T-cell (primary cell): ENCODE results near the gene TMEM132C. TPM values are rescaled to one million over a fixed set of nuclear protein-coding genes. Genes with fewer than 3 reads are reported as not detected.

Source experiments
- ATAC-seq, 4 experiments: fragments of 200-7000 bp in 3 of 4; fragments of 150-1000 bp in 1 of 4; cut with Tn5 transposase; replicated peaks in 1 of 4; 1 replicate in 3 of 4; 2 replicates in 1 of 4; pipeline ENCODE4 v1.10.0; 2021; ENCODE audit warnings: moderate library complexity in 3 of 4, mild to moderate bottlenecking in 2 of 4, moderate number of reproducible peaks in 1 of 4
- CTCF ChIA-PET, 2 donors: fragments of 300-600 bp; sonication (Branson Sonifier 250); formaldehyde crosslinking; loops; one replicate each; lab custom pipeline; 2022; ENCODE audit warnings: antibody characterized with exemption in 2 of 2; lab: Charles Lee
- POLR2A ChIA-PET, 2 donors: fragments of 300-600 bp; sonication (Branson Sonifier 250); formaldehyde crosslinking; loops; one replicate each; lab custom pipeline; 2022; ENCODE audit warnings: antibody characterized with exemption in 2 of 2; lab: Charles Lee
- DNase-seq, 35 experiments: peaks; one replicate each; pipeline versions ENCODE4 v3.0.0 to v3.0.0-alpha.2; 2013 to 2023
- H3K27ac ChIP-seq: one replicate; pipeline ENCODE4 v1.5.1; 2013; ENCODE audit warnings: low read length
- H3K27me3 ChIP-seq, 2 experiments: replicated peaks in 1 of 2; 1 replicate in 1 of 2; 2 replicates in 1 of 2; pipeline versions ENCODE4 v1.6.1 to v1.7.0; 2013; ENCODE audit warnings: low read length in 1 of 2, mixed read lengths in 1 of 2; ENCODE audit not compliant: control insufficient read depth in 2 of 2, insufficient read depth in 2 of 2; ENCODE audit errors: extremely low read depth in 1 of 2
- H3K36me3 ChIP-seq, 2 donors: 1 replicate in 1 of 2; 2 replicates in 1 of 2; pipeline versions ENCODE4 v1.6.1 to v1.7.0; 2013; ENCODE audit warnings: low read length in 1 of 2; ENCODE audit not compliant: control insufficient read depth in 2 of 2, insufficient read depth in 1 of 2; ENCODE audit errors: extremely low read depth in 1 of 2
- H3K4me1 ChIP-seq, 2 experiments: 1 replicate in 1 of 2; 2 replicates in 1 of 2; pipeline versions ENCODE4 v1.6.1 to v1.7.0; 2013; ENCODE audit warnings: low read length in 2 of 2, mixed read lengths in 1 of 2; ENCODE audit not compliant: insufficient read depth in 2 of 2, control insufficient read depth in 1 of 2; ENCODE audit errors: extremely low read depth in 1 of 2
- H3K4me3 ChIP-seq, 2 donors: 1 replicate in 1 of 2; 2 replicates in 1 of 2; pipeline versions ENCODE4 v1.5.1 to v1.7.0; 2013; ENCODE audit warnings: mild to moderate bottlenecking in 2 of 2, low read length in 1 of 2, moderate library complexity in 1 of 2; ENCODE audit not compliant: control insufficient read depth in 1 of 2; ENCODE audit errors: extremely low read depth in 1 of 2
- H3K9me3 ChIP-seq: 2 replicates; pipeline ENCODE4 v1.7.0; 2013
- H3K27ac Mint-ChIP-seq, 2 donors: one replicate each; pipeline ENCODE4 v1.8.0; 2020 to 2021; ENCODE audit warnings: mild to moderate bottlenecking in 2 of 2, mixed read lengths in 2 of 2
- H3K27me3 Mint-ChIP-seq, 2 donors: one replicate each; pipeline ENCODE4 v1.8.0; 2021 to 2022; ENCODE audit warnings: mixed read lengths in 2 of 2
- H3K36me3 Mint-ChIP-seq: one replicate; pipeline ENCODE4 v1.8.0; 2021; ENCODE audit warnings: mixed read lengths
- H3K4me1 Mint-ChIP-seq, 3 donors: one replicate each; pipeline ENCODE4 v1.8.0; 2020 to 2022; ENCODE audit warnings: mixed read lengths in 3 of 3, mild to moderate bottlenecking in 1 of 3
- H3K4me3 Mint-ChIP-seq, 3 donors: one replicate each; pipeline ENCODE4 v1.8.0; 2020 to 2022; ENCODE audit warnings: mild to moderate bottlenecking in 3 of 3, mixed read lengths in 3 of 3, moderate library complexity in 3 of 3
- H3K9me3 Mint-ChIP-seq, 3 donors: one replicate each; pipeline ENCODE4 v1.8.0; 2020 to 2022; ENCODE audit warnings: mixed read lengths in 3 of 3
- WGBS: methylation state at CpG from one replicate; pipeline ENCODE4 v1.1.5; 2013; ENCODE audit warnings: missing lambda C conversion rate; ENCODE audit not compliant: insufficient coverage; 5-methylcytosine and 5-hydroxymethylcytosine counted together
- total RNA-seq, 35 experiments: library from RNA in 6 of 35; stranded (reverse) in 6 of 35; fragments of 120-200 nt in 1 of 35; gene quantifications; one replicate each; pipeline versions ENCODE4 v1.2.1 to v1.2.4 and lab custom pipeline; 2013 to 2026

Gene TMEM132C
- total RNA-seq, 5 donors from 2014 or later (not counting 1 experiment from before 2014, with no cell fraction given) = 0.07 TPM; not detected in 4

- H3K36me3 ChIP-seq = no peaks in the 10 kb centered on the region
- WGBS = 80% methylated on average over 4 of the region's 8 CpGs
- peak overlapping the region; percentile 7 for H3K27ac ChIP-seq
- no peaks in the 10 kb centered on the region for H3K9me3 ChIP-seq
- Mint-ChIP-seq H3K27me3 (no peaks in the 10 kb centered on the region), H3K27ac (no peak overlapping the region), H3K9me3 (peaks cover 7 to 12% (median 8%) of the 10 kb centered on the region in 3 donors), H3K4me3 (no peak overlapping the region), H3K36me3 (no peaks in the 10 kb centered on the region), H3K4me1 (peaks cover 0 to 2% (median 2%) of the 10 kb centered on the region in 3 donors)
- no peak overlapping the region for H3K4me3 ChIP-seq
- DNase-seq (no peak), ATAC-seq (no peak)
- H3K4me1 ChIP-seq = peaks cover 0 to 18% of the 10 kb centered on the region in 2 experiments
- peaks cover 0 to 3% of the 10 kb centered on the region in 2 experiments for H3K27me3 ChIP-seq
- CTCF ChIA-PET = no interaction called here
- POLR2A ChIA-PET = interaction anchor here in 1 of 2 donors (0.7 kb wide), 1 partner anchor 63 kb away, joined by 4 read pairs; no protein-coding TSS in a partner anchor
Observed at GRCh38 chr12:128693771-128694170, 426.8 kb downstream of the TMEM132C start.

GRCh38 chr12:128694445-128694844 is 427.5 kb downstream of the TMEM132C start:
- H3K36me3 ChIP-seq = no peaks in the 10 kb centered on the region
- H3K27ac ChIP-seq = no peak overlapping the region
- H3K27me3 ChIP-seq = peaks cover 0 to 3% of the 10 kb centered on the region in 2 experiments
- WGBS = 92% methylated on average over 4 of the region's 4 CpGs
- Mint-ChIP-seq H3K9me3 (peaks cover 7 to 14% (median 8%) of the 10 kb centered on the region in 3 donors), H3K4me3 (no peak overlapping the region), H3K4me1 (peaks cover 0 to 2% (median 2%) of the 10 kb centered on the region in 3 donors), H3K27me3 (no peaks in the 10 kb centered on the region), H3K27ac (no peak overlapping the region), H3K36me3 (no peaks in the 10 kb centered on the region)
- H3K4me1 ChIP-seq = peaks cover 0 to 18% of the 10 kb centered on the region in 2 experiments
- no peak for DNase-seq
- no peak for ATAC-seq
- no peak overlapping the region for H3K4me3 ChIP-seq
- ChIA-PET CTCF (no interaction called here), POLR2A (interaction anchor here in 1 of 2 donors (0.7 kb wide), 1 partner anchor 62 kb away, joined by 4 read pairs; no protein-coding TSS in a partner anchor)
- no peaks in the 10 kb centered on the region for H3K9me3 ChIP-seq

GRCh38 chr12:128695697-128696096 is 428.7 kb downstream of the TMEM132C start:
- H3K36me3 ChIP-seq = no peaks in the 10 kb centered on the region
- no peak overlapping the region for H3K27ac Mint-ChIP-seq
- no peak overlapping the region for H3K27ac ChIP-seq
- no peaks in the 10 kb centered on the region for H3K36me3 Mint-ChIP-seq
- no peak overlapping the region for H3K4me3 ChIP-seq
- peaks cover 7 to 14% (median 8%) of the 10 kb centered on the region in 3 donors for H3K9me3 Mint-ChIP-seq
- no peaks in the 10 kb centered on the region for H3K9me3 ChIP-seq
- DNase-seq (no peak), ATAC-seq (no peak)
- H3K4me3 Mint-ChIP-seq = no peak overlapping the region
- peaks cover 0 to 18% of the 10 kb centered on the region in 2 experiments for H3K4me1 ChIP-seq
- WGBS = 95% methylated on average over 17 of the region's 22 CpGs
- POLR2A ChIA-PET = no interaction called here
- H3K27me3 Mint-ChIP-seq = no peaks in the 10 kb centered on the region
- H3K27me3 ChIP-seq = peaks cover 0 to 3% of the 10 kb centered on the region in 2 experiments
- CTCF ChIA-PET = no interaction called here
- peaks cover 0 to 2% (median 2%) of the 10 kb centered on the region in 3 donors for H3K4me1 Mint-ChIP-seq

- Histone ChIP-seq H3K4me1 (peaks cover 0 to 10% of the 10 kb centered on the region in 2 experiments), H3K27me3 (peaks cover 0 to 3% of the 10 kb centered on the region in 2 experiments), H3K9me3 (no peaks in the 10 kb centered on the region), H3K27ac (no peak overlapping the region), H3K4me3 (no peak overlapping the region), H3K36me3 (no peaks in the 10 kb centered on the region)
- Mint-ChIP-seq H3K27ac (no peak overlapping the region), H3K36me3 (no peaks in the 10 kb centered on the region), H3K27me3 (no peaks in the 10 kb centered on the region), H3K9me3 (peaks cover 7 to 14% (median 8%) of the 10 kb centered on the region in 3 donors), H3K4me1 (peaks cover 0 to 2% (median 0%) of the 10 kb centered on the region in 3 donors), H3K4me3 (no peak overlapping the region)
- ATAC-seq (no peak), DNase-seq (no peak)
- POLR2A ChIA-PET = no interaction called here
- CTCF ChIA-PET = no interaction called here
- WGBS = 74% methylated on average over 6 of the region's 12 CpGs
Observed at GRCh38 chr12:128698301-128698972, 431.5 kb downstream of the TMEM132C start.

GRCh38 chr12:128699106-128699505 is 432.1 kb downstream of the TMEM132C start:
- H3K27ac ChIP-seq = no peak overlapping the region
- no peaks in the 10 kb centered on the region for H3K36me3 ChIP-seq
- Mint-ChIP-seq H3K4me3 (no peak overlapping the region), H3K9me3 (peaks cover 7 to 14% (median 8%) of the 10 kb centered on the region in 3 donors), H3K4me1 (peaks cover 0 to 2% (median 0%) of the 10 kb centered on the region in 3 donors), H3K36me3 (no peaks in the 10 kb centered on the region), H3K27ac (no peak overlapping the region), H3K27me3 (no peaks in the 10 kb centered on the region)
- no peak overlapping the region for H3K4me3 ChIP-seq
- CTCF ChIA-PET = no interaction called here
- ATAC-seq (no peak), DNase-seq (no peak)
- no peaks in the 10 kb centered on the region for H3K9me3 ChIP-seq
- peaks cover 0 to 3% of the 10 kb centered on the region in 2 experiments for H3K27me3 ChIP-seq
- H3K4me1 ChIP-seq = peaks cover 0 to 3% of the 10 kb centered on the region in 2 experiments
- POLR2A ChIA-PET = no interaction called here
- WGBS = 75% methylated on average over 4 of the region's 4 CpGs

- no peak overlapping the region for H3K27ac ChIP-seq
- H3K9me3 Mint-ChIP-seq = peaks cover 6 to 10% (median 7%) of the 10 kb centered on the region in 3 donors
- H3K27me3 Mint-ChIP-seq = peaks cover 0 to 4% of the 10 kb centered on the region in 2 donors
- CTCF ChIA-PET = no interaction called here
- no peaks in the 10 kb centered on the region for H3K36me3 Mint-ChIP-seq
- H3K4me1 ChIP-seq = no peaks in the 10 kb centered on the region
- H3K27ac Mint-ChIP-seq = no peak overlapping the region
- H3K9me3 ChIP-seq = no peaks in the 10 kb centered on the region
- H3K4me3 Mint-ChIP-seq = no peak overlapping the region
- peak in 1 of 35 experiments; percentile 4 for DNase-seq
- 94% methylated on average over 2 of the region's 5 CpGs for WGBS
- H3K36me3 ChIP-seq = no peaks in the 10 kb centered on the region
- POLR2A ChIA-PET = no interaction called here
- peaks cover 0 to 13% of the 10 kb centered on the region in 2 experiments for H3K27me3 ChIP-seq
- ATAC-seq = no peak
- peaks cover 0 to 2% (median 0%) of the 10 kb centered on the region in 3 donors for H3K4me1 Mint-ChIP-seq
- H3K4me3 ChIP-seq = no peak overlapping the region
Observed at GRCh38 chr12:128702371-128702770, 435.4 kb downstream of the TMEM132C start.
